ENCODE data around the gene FOXC1. TPM values are rescaled to one million over a fixed set of nuclear protein-coding genes. Genes with fewer than 3 reads are reported as not detected.

FOXC1 gene
- total and polyA plus RNA-seq, 2 experiments from 2014 or later = 0.10 to 0.13 TPM

DNA sequence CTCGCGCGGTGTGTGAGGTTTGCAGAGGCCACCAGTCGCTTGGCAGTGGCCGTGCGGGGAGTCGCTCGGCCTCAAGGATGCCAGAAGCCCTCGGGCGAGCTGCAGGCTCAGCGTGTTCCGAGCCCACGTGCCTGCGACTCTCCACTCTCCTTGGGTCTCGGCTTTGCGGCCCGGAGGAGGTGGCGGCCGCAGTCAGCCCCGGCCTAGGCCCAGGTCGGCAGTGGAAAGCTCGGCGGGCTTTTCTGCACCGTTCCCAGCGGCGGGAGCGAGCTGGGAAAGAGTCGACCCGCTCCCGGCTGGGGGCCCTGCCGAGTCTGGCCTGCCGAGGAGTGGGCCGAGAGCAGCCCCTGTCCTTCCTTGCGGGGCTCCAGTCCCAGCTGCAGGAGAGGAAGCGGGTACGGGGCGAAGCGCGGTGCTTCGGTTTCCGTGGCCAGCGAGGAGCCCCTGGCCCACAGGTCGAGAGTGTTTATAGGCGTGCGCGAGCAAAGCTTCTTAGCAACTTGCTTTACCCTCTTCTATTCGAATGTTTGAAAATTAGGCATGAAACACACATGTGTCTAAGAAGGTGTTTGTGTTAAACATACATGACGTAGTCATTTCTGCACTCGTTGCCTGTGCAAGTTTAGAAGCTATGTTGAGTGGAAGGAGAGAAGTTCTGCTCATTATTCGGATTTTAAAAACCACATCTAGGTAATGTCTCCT, 5.6 kb downstream of the FOXC1 start:
- Mint-ChIP-seq H3K27ac (no peak overlapping the region), H3K9me3 (peaks cover 11% of the 10 kb centered on the region), H3K4me3 (no peak overlapping the region), H3K4me1 (peaks cover 30% of the 10 kb centered on the region), H3K27me3 (ENCODE audit: insufficient read depth, low read depth, poor library complexity) (peaks cover 86% of the 10 kb centered on the region), H3K36me3 (ENCODE audit: low read depth) (no peaks in the 10 kb centered on the region; the same call in 2 of the 3 replicates)
- H3K4me2 ChIP-seq = peak overlapping the region; percentile 66
- peak; percentile 35 for DNase-seq (ENCODE audit: low spot score)
- peak; percentile 84 for TF ChIP-seq EZH2phosphoT487 (IDR thresholded peaks at IDR 0.05; ENCODE audit: unreplicated experiment)
- TF ChIP-seq ZNF331 (CRISPR knock-in tag; IDR thresholded peaks at IDR 0.05; ENCODE audit: low read depth) = no peak
- peak; percentile 99 for TF ChIP-seq EZH2 (IDR thresholded peaks at IDR 0.05; ENCODE audit: low read depth, unreplicated experiment)
- no peak for TF ChIP-seq REST (IDR thresholded peaks at IDR 0.05; ENCODE audit: unreplicated experiment)
- no peaks in the 10 kb centered on the region for H3K9me2 ChIP-seq (ENCODE audit: insufficient read depth)
- H3K4me3 ChIP-seq = peak overlapping the region; percentile 39
- peaks cover 28% of the 10 kb centered on the region for H4K20me1 ChIP-seq (replicated peaks; ENCODE audit: insufficient read depth)
- no peak overlapping the region for H3K27ac ChIP-seq (ENCODE audit: low read depth)
- ATAC-seq = no peak; the same call in 2 of the 3 replicates
- H3K27me3 ChIP-seq (ENCODE audit: insufficient read depth) = peaks cover 100% of the 10 kb centered on the region
- H3K4me1 ChIP-seq (ENCODE audit: insufficient read depth) = peaks cover 42% of the 10 kb centered on the region
- H3K79me2 ChIP-seq (replicated peaks; ENCODE audit: insufficient read depth) = no peaks in the 10 kb centered on the region
- H3F3A ChIP-seq (replicated peaks; ENCODE audit: low read depth) = peaks cover 22% of the 10 kb centered on the region; the same call in 1 of the 2 replicates
- H2AFZ ChIP-seq = no peak overlapping the region; the same call in 1 of the 2 replicates
- no peaks in the 10 kb centered on the region for H3K36me3 ChIP-seq (ENCODE audit: insufficient read depth)

DNA sequence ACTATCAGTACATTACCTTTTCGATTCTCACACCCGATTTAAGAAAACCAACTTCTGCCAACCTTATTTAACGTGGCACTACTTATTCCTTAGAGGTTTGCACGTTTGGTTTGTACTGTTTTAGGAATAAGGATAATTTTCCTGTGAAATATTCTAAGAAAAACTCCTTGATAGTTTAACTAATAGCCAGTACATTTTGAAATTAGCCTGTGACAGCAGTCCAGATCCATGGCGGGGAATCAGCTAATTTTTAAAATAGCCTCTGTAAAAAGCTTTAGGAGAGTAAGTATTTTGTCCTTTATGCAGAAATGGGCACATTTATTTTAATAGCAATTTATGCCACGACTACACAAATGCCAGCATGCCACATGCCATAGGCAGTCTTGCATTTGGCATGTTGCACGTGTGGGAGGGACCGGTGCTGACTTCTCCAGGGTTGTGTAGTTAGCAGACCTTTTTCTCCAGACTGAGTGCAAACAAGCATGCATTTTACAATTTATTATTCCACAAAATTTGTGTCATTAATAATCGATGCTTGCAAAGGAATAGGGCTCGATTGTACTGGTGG, 6.2 kb downstream of the FOXC1 start:
- no peaks in the 10 kb centered on the region for H3K79me2 ChIP-seq (replicated peaks; ENCODE audit: insufficient read depth)
- peaks cover 100% of the 10 kb centered on the region for H3K27me3 ChIP-seq (ENCODE audit: insufficient read depth)
- ATAC-seq (no peak), DNase-seq (ENCODE audit: low spot score) (no peak)
- peaks cover 22% of the 10 kb centered on the region; the same call in 1 of the 2 replicates for H3F3A ChIP-seq (replicated peaks; ENCODE audit: low read depth)
- Mint-ChIP-seq H3K4me3 (no peak overlapping the region; the same call in 2 of the 3 replicates), H3K27me3 (ENCODE audit: insufficient read depth, low read depth, poor library complexity) (peaks cover 87% of the 10 kb centered on the region), H3K36me3 (ENCODE audit: low read depth) (no peaks in the 10 kb centered on the region; the same call in 2 of the 3 replicates), H3K9me3 (peaks cover 11% of the 10 kb centered on the region), H3K4me1 (peaks cover 30% of the 10 kb centered on the region), H3K27ac (no peak overlapping the region)
- H4K20me1 ChIP-seq (replicated peaks; ENCODE audit: insufficient read depth) = peaks cover 28% of the 10 kb centered on the region
- no peak overlapping the region for H2AFZ ChIP-seq
- H3K36me3 ChIP-seq (ENCODE audit: insufficient read depth) = no peaks in the 10 kb centered on the region
- H3K9me2 ChIP-seq (ENCODE audit: insufficient read depth) = no peaks in the 10 kb centered on the region
- peaks cover 44% of the 10 kb centered on the region for H3K4me1 ChIP-seq (ENCODE audit: insufficient read depth)
- no peak for TF ChIP-seq ZNF114 (CRISPR knock-in tag; IDR thresholded peaks at IDR 0.05)
- no peak for TF ChIP-seq POLR2AphosphoS5 (IDR thresholded peaks at IDR 0.05; ENCODE audit: low read depth)
- TF ChIP-seq ZNF462 (CRISPR knock-in tag; IDR thresholded peaks at IDR 0.05) = no peak
- peak; percentile 77 for TF ChIP-seq EZH2 (IDR thresholded peaks at IDR 0.05; ENCODE audit: low read depth, unreplicated experiment)
- no peak overlapping the region for H3K27ac ChIP-seq (ENCODE audit: low read depth)
- H3K4me3 ChIP-seq = no peak overlapping the region
- H3K4me2 ChIP-seq = peak overlapping the region; percentile 85; the same call in 1 of the 2 replicates
